Activated CD4-positive, alpha-beta T cell treated with anti-CD3 and anti-CD28 coated beads for 48 hours (primary cell): Measurements from ENCODE around the gene PDIA2.
A peak's percentile ranks its signal among the peaks of the same experiment; 100 is the strongest.
"Not testable (repeated sequence)": the region's sequence is repeated elsewhere in the genome, so short reads cannot be mapped to it uniquely, and the experiment has no call there.

Source experiments
- DNase-seq: peaks from one replicate; pipeline ENCODE4 v3.0.0-alpha.2; 2020

Gene PDIA2

DNA sequence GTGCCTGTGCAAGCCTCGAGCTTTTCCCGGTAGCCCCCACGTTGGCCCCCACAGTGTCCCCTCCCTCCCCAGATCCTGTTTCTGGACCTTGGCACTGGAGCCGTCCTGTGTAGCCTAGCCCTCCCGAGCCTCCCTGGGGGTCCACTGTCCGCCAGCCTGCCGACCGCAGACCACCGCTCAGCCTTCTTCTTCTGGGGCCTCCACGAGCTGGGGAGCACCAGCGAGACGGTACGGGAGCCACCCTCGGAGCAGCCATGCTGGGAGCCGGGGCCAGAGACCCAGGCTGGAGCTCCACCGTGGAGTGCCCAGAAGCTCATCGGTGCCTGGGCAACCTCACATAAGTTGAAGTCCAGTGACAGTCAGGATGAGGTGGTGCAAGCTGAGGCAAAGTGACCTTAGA, 19.0 kb upstream of the PDIA2 start:
- no peak for DNase-seq

DNA sequence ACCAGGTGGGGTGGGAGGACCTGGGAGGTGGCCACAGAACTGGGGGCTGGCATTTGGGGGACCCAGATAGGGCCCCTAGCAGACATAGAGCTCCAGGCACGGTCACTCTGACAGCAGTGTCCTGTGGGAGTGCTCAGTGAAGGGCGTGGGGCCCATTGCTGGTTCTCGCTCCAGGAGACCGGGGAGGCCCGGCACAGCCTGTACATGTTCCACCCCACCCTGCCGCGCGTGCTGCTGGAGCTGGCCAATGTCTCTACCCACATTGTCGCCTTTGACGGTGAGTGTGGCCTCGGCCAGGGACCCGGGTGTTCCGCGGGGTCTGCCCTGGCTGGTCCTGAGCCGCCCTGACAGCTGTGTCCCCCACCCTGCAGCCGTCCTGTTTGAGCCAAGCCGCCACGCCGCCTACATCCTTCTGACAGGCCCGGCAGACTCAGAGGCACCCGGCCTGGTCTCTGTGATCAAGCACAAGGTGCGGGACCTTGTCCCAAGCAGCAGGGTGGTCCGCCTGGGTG, 18.5 kb upstream of the PDIA2 start:
- no peak for DNase-seq

DNA sequence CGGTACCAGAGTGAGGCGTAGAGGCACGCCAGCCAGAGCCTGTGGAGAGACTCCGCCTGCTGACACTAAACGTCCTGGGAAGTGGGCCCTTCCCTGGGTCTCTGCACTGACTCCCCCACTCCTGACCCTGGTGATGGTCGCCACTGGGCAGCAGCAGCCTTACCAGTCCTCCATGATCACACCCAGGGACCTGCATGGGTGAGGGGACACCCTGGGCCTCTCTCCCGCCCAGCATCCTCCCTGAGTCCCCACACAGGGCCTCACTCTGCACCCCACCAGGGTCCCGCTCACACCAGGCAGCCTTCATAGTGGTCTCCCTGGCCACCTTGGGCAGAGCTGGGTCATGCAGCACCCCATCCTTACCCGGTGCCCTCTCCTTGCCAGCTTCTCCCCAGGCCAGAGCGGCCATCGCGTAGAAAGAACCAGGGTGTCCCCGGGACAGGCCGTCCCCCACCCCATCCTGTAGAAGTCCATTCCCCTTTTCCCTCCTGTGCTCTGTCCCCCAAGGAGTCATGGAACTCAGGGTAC, 17.9 kb upstream of the PDIA2 start:
- no peak for DNase-seq

DNA sequence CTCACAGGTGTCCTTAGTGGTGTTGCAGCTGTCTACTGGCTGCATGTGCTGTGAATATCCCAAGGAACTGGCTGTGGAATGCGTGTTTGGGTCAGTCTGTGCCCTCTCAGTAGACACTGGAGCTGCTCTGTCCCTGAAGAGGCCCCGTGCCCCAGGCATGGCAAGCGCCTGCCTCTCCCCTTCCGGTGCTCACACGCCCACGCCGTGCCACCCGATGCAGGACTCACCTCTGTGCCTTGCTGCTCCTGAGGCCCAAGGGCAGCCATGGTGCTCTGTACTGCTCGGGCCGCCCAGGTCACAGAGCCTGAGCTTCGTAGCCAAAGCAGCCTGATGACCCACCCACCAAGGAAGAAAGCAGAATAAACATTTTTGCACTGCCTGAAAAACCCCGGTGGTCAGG, 17.3 kb upstream of the PDIA2 start:
- peak; percentile 32 for DNase-seq

DNA sequence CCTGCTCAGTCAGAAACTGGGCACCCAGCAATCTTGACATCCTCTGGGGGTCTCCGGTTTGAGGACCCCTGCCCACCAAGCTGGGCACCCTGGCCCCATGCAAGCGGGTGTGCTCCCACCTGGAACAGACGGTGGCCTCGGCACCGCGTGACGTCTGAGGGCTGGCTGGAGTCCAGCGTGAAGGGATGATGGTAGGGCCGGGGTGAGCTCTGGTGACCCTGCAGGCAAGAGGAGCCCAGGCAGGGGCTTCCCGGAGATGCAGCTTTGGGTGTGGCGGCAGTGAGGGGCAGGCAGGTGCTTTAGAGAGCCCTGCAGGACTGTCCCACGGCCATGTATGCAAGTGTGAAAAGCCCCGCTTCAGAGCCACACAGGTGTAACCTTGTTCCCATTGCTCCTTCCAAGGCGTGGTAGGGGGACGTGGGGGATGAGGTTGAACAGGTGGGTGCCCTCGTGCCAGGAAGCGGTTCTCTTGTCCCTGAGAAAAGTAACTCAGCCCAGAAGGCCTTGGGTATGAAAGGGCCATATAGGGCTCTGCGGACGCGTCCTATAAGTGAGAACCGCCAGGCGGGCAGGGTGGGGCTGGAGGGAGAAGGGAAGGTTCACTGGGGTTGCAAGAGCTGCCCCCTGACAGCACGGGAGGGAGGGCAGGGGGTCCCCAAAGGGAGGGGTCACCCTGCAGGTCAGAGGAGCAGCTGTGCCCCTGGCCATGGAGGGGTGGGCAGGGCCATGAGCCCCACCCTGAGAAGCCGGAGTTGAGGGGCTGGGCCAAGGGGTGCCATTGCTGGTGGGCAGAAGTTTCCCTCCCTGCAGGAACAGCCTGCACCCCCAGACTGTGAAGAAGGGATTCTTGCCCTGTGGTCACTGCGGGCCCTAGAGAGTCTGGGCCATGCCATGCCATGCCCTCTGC, 16.5 kb upstream of the PDIA2 start:
- no peak for DNase-seq

DNA sequence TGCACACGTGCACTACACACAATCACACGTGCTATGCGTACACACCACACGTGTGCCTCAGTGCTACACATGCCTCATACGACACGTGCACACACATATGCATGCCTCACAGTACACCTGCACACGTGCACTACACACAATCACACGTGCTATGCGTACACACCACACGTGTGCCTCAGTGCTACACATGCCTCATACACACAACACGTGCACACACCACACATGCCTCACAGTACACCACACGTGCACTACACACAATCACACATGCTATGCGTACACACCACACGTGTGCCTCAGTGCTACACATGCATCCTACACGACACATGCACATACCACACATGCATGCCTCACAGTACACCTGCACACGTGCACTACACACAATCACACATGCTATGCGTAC, 15.4 kb upstream of the PDIA2 start:
- DNase-seq, result not testable (repeated sequence)

DNA sequence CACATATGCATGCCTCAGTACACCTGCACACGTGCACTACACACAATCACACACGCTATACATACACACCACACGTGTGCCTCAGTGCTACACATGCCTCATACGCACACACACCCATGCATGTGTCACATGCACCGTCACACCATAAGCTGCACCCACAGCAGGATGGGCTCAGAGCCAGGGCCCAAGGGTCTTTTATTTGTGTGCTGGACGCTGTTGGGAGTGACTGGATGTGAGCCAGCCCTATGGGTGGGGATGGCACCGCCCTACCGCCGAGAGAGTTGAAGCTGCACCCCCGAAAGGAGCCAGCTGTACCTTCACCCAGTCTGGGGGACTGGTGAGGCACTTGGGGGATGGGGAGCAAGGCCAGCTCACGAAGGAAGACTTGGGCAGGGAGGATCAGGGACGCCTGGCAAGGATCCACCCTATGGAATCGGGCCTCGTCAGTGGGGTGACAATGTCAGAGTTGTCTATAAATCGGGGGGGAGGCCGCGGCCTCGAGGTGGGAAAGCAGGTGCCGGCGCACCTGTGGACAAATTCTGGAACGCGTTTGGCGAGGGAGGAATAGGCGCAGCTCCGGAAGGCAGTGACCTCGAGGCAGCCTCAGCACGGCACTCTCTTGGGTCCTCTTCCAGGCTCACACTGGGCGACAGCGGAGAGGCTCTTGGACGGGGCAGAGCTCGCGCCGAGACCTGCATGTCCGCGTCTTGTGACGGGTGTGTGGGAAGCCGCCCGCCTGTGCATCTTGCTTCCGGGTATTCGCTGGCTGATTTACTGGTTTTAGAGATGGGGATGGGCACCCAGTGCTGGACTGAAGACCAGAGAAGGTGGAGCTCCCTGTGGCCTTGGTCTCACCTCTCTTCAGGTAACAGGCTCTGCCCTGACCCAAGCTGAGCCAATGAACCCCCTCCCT, 14.6 kb upstream of the PDIA2 start:
- no peak for DNase-seq

DNA sequence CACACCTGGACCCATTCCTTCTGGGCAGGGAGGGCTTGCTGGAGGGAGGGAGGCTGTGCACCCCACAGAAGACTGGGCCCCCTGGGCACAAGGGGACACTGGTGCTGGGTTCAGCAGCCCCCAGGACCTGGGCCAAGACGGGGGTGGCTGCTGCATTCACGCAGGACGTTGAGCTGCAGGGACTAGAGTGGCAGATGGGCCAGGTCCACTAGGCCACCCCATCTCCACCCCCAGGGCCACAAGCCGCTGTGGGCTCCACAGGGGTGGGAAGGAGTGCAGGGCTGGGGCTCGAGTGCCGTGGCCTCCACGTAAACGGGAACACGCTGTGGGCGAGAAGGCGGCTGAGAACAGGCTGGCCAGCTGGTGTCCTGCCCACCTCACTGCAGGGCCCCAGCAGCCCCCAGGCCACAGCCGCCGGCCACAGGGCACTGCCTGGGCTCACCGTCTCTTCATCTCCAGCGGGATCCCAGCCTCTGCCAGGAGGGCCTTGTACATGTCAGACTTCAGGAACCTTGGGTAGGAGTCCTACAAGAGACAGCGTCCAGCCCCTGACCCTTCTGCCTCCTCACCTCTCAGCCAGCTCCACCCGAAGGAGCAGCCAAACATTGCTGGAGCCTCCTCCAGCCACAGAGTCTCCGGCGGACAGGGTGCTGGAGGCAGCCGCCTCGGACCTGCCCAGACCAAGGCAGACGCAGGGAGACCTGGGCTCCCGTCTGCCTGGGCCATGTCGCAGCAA, 13.7 kb upstream of the PDIA2 start:
- DNase-seq, result no peak

DNA sequence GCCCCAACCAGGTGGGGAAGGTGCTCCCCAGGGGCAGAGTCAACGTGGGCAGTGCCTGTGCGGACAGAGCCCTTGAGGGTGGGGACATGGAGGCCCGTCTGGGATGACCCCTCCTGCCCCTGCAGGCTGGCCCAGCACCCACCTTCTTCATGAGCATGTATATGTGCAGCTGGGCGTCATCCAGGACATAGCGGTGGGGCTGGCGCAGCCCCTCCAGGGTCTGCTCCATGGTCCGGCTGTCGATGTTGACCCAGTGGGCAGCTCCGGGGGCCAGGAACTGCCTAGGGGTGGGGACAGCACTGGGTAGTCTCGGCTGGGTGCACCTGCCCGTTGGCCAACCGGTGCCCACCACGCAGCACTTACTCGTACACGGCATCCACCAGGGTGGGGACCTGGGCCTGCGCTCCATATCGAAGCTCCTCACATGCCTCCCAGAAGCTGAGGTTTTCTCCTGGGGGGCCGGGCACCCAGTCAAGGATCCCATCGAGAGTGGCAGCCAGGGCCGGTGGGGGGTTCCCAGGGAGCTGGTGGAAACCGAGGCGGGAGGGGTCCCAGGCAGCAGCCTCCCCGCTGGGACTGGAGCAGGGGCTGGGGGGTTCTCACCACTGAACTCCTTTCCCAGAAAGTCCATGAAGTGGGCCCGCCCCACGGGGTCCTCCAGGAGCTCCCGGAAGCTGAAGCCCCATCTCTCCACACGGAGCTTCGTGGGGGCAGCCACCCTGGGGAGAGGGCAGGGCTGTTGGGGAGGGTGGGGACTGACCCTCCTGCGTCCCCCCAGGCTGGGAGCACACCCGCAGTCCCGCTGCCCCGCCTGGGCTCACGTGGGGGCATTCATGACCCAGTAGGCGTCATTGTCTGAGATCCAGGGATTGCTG, 12.3 kb upstream of the PDIA2 start:
- DNase-seq, result no peak

DNA sequence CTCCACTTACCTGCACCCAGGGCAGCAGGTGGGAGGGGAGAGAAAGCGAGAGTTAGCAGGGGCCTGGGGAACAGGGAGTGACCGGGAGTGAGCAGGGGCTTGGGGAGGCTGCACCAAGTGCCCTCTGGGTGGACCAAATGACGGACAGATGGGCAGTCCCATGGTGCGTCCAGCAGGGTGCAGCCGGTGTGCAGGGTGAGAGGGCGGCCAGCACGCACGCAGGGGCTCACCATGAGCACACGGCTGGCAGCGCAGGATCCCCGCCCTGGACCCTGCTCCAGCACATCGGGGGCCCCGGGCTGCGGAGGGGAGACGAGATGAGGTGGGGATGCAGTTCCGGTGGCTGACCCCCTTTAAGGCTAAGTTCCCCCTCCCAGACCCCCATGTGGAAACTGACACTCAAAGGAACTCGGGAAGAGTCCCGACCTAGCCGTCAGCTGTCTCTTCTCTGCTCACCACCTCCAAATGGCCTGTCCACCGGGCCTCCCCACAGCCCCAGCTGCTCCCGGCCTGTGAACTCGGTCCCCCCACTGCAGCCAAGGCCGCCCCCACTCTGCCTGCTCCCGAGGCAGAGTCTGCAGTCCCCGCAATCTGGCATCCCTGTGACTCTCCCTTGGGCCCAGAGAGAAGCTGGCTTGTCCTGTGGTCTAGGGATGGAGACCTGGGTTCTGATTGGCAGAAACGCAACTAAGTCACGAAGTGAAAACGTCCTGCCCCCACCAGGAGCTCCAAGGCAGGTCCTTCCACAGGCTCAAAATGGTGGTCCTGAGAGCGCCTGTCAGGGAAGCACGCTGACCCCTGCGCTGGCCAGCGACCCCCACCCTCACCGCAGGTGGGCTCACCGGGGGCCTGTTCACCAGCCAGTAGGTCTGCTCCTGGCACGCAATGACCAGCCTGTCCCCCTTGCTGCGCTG, 10.1 kb upstream of the PDIA2 start:
- no peak for DNase-seq

DNA sequence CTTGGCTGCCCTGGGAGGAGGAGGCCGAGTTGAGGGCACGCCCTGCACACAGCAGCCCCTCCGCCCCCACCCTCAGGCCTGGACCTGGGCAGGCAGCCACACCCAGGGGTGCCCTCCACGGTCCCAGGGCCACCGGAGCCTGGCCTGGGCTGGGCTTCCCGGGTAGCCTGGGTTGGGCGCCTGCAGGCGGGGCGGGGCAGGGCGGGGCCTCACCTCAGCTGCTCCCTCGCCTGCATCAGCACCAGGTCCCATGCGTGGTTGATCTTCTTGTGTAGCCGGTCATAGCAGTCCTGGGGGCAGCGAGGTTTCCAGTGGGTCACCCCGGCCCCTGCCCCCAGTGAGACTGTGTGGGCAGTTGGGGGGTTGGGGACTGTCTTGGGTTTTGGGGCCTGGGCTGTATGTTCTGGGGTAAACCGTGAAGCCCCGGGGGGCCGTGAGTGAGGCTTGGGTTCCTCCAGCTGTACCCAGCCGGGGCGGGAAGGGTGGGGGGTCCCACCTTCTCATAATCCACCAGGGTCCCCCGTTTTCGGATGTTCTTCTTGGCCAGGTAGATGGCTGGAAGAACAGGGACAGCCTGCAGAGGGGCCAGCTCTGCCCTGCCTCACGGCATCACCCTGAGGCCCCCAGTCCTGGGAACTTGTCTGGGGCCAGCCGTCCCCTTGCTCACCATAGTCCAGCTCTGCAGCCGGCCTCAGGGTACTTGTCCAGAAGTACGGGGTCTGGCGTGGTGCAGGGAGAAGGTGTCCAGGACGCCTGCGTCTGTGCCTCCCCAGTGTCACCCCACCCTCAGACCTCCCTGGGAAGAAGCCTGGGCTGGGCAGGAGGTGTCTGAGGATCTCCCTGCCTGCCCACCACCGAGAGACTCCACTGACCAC, 9.2 kb upstream of the PDIA2 start:
- no peak for DNase-seq

DNA sequence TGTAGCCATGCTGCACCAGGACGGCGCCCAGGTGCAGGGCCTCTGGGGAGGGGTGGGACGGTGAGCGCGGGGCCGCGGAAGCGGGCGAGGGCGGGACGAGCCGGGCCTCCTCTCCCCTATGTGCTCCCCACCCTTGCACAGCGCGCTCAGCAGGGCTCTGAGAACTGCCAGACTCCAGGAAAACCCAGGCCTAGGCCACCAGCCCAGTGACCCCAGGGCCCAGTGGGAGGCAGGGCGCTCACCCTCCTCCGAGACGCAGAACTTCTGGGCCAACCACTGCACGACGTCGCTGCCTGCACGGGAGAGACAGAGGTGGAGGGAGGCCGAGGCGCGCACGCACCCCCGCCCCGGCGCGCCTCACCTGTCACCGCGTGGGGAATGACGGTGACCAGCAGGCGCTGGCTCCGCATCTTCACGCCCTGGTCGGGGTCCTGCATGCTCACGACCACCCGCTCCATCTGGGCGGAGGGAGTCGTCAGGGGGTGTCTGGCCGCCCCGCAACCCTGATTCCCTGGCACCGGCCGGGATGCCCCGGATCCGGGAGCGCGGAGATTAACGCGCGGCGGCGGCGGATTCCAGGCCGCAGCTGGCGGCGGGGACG, 7.8 kb upstream of the PDIA2 start:
- DNase-seq, result peak; percentile 40

DNA sequence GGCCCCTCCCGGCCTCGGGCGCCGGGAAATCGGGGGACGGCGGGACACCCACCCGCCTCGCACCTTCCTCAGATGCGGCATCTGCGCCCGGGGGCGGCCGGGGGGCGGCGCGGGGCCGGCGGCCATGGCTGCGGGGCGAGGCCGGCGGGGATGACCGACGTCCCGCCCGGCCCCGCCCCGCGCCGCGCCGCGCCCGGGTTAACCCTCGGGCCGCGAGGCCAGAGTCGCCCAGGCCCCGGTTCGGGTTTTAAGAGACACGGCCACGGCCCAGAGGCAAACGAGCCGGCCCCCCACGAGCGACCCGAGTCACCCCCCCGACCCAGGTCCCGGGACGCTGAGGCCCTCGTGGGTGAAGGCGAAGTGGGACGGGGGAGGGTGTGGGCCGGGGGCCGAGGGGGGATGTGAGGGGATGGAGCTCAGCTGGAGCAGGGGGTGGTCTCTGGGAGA, 7.2 kb upstream of the PDIA2 start, which contains the start of gene RGS11:
Gene RGS11 (minus strand): TSS at position 159 of the 447 bp plus-strand sequence. CDS start 33 bp downstream, at position 126.
- DNase-seq, result no peak

DNA sequence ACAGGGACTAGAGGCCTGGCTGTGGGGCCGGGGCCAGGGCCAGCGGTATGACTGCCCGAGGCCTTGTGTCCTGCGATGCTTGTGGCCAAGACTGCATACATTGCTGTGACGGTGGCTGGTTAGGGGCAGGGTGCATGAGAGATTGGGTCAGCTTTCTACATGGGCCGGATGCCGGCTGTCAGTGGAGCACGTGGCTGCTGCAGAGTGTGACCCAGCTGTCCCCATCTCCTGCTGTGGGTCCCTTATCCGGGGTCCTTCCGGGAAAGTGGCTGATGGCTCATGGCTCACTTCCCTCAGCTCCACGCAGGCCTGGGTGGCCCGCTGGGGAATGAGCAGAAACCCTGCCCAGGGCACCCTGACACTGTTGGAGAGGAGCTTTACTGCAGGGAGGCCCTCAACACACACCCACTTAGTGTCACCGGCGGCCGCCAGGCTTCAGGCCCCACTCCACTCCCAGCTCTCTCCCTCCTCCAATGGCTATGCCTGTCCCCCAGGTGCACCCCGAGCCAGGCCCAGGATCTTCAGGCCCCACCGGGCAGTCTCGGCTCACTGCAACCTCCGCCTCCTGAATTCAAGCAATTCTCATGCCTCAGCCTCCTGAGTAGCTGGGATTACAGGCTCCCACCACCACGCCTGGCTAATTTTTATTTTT, 6.4 kb upstream of the PDIA2 start:
- DNase-seq, result no peak

DNA sequence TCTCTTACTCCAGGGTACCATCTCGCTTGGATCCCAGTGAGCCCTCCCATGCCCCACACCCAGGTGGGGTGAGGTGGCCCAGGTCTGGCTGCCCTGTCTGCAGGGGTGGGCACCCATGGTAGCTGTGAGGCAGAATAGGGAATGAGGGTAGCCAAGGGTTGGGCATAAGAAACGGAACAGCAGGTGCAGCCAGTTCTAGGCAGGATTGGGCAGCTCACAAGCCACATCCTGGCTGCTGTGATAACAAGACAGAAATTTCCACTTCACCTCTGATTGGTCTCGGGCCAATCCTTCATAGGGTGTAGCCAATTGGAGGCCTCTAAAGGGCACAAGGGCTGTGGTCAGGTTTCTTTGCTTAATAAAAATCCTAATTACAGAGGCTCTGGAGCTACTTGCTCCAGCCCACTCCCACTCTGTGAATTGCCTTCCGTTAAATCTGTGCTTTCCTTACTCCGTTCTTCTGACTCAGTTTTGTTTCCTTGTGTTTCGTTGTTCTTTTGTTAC, 4.0 kb upstream of the PDIA2 start:
- peak; percentile 44 for DNase-seq

DNA sequence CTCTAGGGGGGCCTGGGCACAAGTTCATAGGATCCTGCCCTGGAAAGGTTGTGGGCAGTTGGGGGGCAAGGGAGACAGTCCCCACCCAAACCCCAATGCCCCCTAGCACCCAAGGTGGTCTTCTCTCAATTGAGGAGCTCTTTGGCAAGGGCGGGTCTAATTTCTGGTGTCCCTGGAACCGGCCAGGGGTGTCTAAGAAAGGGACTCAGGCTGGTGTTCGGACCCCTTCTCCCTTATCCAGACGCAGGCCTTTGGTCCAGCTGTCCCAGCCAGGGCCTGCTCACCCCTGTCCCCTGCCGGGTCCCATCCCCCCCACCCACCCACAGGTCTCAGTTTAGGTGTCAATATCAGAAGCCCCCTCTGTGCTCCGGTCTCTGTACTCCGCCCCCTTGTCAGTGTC, 3.4 kb upstream of the PDIA2 start:
- no peak for DNase-seq

DNA sequence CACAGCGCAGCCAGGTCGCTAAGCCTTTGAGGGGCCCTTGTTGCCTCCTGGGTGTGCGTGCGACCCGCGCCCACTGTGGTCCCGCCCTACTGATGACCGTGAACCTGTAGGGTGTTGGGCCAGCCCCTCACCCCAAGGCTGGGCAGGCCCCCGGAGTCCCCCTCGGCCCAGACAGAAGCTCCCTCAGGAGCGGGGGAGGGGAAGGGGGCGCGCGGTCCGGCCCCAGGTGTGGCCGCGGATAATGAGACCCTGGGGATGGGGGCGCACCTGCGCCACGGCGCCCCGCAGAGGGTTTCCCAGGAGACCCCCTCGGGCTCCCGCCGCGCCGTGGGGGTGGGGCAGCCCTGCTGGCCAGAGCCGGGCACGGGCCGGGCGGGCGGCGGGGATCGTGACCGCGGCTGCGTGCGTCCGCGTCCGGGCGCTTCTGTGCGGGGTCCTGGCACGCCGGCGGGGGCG, 2.9 kb upstream of the PDIA2 start:
- no peak for DNase-seq

DNA sequence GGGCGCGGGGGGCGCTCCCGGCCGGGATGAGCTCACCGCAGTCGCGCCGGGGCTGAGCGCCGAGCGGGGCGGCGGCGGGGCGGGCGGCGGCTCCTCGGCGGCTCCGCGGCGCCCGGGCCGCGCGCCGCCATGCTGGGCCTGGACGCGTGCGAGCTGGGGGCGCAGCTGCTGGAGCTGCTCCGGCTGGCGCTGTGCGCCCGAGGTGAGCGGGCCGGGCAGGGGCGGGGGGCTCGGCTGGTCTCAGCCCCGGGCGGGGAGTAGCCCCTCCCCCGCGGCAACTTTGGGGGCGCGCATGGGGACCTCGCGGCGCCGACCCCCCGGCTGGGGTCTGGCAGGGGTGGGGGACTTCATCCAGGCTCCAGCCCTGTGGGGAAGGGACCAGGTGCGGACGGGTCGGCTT, 2.4 kb upstream of the PDIA2 start, which contains the start of gene ARHGDIG:
Gene ARHGDIG (plus strand): TSS at position 40 of the 400 bp plus-strand sequence. CDS start 90 bp downstream, at position 130.
- no peak for DNase-seq
